Stimulated activated CD4-positive, alpha-beta T cell treated with anti-CD3 and anti-CD28 coated beads, Interleukin-1b, Interleukin-23, amount 100 ng/mL, for 1 hour (primary cell): ENCODE results near the gene ABCE1.

Experiments used
- DNase-seq, 2 donors: peaks; one replicate each; pipeline ENCODE4 v3.0.0-alpha.2; 2020; ENCODE audit warnings: low read depth in 2 of 2

Gene ABCE1

DNA sequence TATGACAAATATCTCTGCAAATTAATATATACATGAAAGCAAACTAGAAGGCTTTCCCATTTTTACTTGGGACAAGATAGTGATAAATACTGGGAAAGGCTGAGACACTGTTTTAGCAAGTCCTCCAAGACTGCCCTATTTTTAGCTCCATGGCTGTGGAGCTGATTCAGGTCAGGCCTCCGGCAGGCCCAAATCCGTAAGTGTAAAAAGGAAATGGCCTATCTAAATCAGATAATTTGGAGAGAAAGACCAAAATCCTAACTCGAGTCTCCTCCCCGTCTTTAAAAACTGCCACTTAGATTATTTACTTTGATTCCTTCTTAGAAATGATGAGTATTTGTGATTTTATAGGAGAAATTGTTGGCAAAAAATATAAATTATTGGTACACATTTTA lies 79.4 kb downstream of the ABCE1 start:
- no peak for DNase-seq

DNA sequence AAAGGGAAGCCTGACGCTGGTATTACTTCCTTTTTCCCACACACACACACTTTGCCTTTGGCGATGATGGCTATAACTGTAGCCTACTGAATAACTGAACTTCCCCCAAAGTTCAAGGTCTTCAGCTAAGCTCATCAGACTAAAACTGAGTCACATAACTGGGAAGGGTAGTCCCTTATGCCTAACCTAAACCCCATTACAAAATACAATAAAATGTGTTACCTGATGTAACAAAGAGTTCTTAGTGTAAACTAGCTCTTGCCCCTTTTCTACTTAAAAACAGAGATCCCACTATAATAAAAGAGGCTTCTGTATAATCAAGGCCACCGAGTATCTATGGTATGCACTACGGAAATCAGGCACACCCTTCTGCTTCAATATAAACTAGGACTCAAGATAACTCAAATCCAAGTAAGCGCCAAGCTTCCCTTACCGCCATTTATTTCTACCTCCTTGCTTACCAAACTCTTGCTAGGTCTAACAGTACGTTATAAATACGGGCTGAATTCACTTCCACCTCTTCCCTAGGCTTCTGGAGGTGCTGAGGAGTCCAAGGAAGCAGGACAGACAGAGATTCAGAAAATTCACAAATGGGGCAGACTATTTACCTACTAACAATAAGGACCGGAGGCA lies 79.9 kb downstream of the ABCE1 start:
- DNase-seq: no peak

DNA sequence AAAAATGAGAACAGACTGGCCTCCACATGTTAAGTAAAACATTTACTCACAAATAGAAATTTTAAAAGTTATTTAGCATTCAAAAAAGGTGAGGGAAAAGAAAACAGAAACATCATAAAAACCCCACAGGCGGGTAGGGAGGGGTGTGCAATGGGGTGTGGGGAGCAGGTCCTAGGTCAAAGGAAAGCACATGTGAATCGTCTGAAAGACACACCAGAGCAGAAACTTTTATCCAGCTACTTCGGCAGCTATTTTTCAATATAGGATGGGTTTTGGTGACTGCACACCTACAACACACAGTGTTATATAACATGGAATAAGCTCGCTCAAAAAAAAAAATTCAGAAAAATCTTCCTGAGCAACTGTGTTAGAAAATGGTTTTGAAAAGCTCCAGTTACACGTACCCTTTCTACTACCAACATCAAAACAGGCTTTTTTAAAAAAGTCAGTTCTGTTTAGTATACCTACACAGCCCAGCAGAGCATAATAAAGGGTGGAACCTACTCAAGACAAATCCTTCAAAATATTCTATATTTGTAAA lies 80.7 kb downstream of the ABCE1 start:
- DNase-seq: no peak
